A549 (cell line): ENCODE measurements around the gene PBX3.

ENCODE experiments used
- TF ChIP-seq, protein P1 (sequence below): fragments of >200 bp; sonication (Bioruptor Twin); formaldehyde crosslinking; IDR thresholded peaks from 3 replicates; pipeline ENCODE4 v1.5.1; 2016
- TF ChIP-seq, protein P2 (sequence below): fragments of 200-600 bp; sonication (generic); IDR thresholded peaks from 2 replicates; pipeline ENCODE4 v1.6.1; 2016; ENCODE audit warnings: antibody characterized with exemption, mild to moderate bottlenecking, moderate library complexity

DNA sequence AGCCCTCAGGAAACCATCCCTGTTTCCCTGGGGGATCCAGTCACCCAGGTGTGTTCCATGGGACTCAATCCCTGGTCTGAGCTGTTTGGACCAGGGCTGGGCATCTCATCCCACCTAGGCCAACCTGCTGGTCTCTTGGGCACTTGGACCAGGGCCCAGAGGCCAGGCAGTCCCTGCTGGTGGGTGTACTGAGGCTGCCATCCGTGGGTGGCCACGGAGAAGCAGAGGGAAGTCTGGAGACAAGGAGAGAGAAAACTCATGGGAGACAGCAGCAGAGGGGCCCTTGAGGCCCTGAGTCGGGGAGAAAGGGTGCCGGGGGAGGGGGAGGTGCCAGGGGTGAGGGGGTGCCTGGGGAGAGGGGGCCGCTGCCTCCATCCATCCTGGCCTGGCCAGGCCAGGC lies 247.8 kb downstream of the PBX3 start:
- TF ChIP-seq, protein P1, sequence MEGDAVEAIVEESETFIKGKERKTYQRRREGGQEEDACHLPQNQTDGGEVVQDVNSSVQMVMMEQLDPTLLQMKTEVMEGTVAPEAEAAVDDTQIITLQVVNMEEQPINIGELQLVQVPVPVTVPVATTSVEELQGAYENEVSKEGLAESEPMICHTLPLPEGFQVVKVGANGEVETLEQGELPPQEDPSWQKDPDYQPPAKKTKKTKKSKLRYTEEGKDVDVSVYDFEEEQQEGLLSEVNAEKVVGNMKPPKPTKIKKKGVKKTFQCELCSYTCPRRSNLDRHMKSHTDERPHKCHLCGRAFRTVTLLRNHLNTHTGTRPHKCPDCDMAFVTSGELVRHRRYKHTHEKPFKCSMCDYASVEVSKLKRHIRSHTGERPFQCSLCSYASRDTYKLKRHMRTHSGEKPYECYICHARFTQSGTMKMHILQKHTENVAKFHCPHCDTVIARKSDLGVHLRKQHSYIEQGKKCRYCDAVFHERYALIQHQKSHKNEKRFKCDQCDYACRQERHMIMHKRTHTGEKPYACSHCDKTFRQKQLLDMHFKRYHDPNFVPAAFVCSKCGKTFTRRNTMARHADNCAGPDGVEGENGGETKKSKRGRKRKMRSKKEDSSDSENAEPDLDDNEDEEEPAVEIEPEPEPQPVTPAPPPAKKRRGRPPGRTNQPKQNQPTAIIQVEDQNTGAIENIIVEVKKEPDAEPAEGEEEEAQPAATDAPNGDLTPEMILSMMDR: no peak
- TF ChIP-seq, protein P2, sequence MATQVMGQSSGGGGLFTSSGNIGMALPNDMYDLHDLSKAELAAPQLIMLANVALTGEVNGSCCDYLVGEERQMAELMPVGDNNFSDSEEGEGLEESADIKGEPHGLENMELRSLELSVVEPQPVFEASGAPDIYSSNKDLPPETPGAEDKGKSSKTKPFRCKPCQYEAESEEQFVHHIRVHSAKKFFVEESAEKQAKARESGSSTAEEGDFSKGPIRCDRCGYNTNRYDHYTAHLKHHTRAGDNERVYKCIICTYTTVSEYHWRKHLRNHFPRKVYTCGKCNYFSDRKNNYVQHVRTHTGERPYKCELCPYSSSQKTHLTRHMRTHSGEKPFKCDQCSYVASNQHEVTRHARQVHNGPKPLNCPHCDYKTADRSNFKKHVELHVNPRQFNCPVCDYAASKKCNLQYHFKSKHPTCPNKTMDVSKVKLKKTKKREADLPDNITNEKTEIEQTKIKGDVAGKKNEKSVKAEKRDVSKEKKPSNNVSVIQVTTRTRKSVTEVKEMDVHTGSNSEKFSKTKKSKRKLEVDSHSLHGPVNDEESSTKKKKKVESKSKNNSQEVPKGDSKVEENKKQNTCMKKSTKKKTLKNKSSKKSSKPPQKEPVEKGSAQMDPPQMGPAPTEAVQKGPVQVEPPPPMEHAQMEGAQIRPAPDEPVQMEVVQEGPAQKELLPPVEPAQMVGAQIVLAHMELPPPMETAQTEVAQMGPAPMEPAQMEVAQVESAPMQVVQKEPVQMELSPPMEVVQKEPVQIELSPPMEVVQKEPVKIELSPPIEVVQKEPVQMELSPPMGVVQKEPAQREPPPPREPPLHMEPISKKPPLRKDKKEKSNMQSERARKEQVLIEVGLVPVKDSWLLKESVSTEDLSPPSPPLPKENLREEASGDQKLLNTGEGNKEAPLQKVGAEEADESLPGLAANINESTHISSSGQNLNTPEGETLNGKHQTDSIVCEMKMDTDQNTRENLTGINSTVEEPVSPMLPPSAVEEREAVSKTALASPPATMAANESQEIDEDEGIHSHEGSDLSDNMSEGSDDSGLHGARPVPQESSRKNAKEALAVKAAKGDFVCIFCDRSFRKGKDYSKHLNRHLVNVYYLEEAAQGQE: no peak
